ENCODE results near the gene DCTN3. TPM values are rescaled to one million over a fixed set of nuclear protein-coding genes. Genes with fewer than 3 reads are reported as not detected.

The DCTN3 gene
- total RNA-seq, 1 donor from 2014 or later: 101 TPM

Other genes starting within 250 kb of the DCTN3 start
- gene MYORG, start 243.6 kb downstream of the DCTN3 start, total RNA-seq: 9.7 TPM
- 39.1 TPM for gene FAM219A, start 161.9 kb downstream of the DCTN3 start, total RNA-seq
- gene DNAI1, start 161.7 kb downstream of the DCTN3 start, total RNA-seq: 0.30 TPM
- gene ENHO, start 97.5 kb downstream of the DCTN3 start, total RNA-seq: 1.3 TPM
- gene CNTFR, start 30.8 kb downstream of the DCTN3 start, total RNA-seq: 1.1 TPM
- gene RPP25L, start 8.4 kb downstream of the DCTN3 start, total RNA-seq: 39.4 TPM
- not detected for gene ARID3C, start 8.6 kb upstream of the DCTN3 start, total RNA-seq
- gene SIGMAR1, start 17.3 kb upstream of the DCTN3 start, total RNA-seq: 25.8 TPM
- gene GALT, start 26.2 kb upstream of the DCTN3 start, total RNA-seq: 42.4 TPM
- gene IL11RA, start 31.7 kb upstream of the DCTN3 start, total RNA-seq: 59.4 TPM
- gene CCL27, start 42.2 kb upstream of the DCTN3 start, total RNA-seq: not detected
- 0.62 TPM for gene CCL19, start 70.8 kb upstream of the DCTN3 start, total RNA-seq
- 30.1 TPM for gene CCL21, start 89.6 kb upstream of the DCTN3 start, total RNA-seq

All from cardiac septum (tissue), 1 donor.